ENCODE measurements around the gene PIGV.

DNA sequence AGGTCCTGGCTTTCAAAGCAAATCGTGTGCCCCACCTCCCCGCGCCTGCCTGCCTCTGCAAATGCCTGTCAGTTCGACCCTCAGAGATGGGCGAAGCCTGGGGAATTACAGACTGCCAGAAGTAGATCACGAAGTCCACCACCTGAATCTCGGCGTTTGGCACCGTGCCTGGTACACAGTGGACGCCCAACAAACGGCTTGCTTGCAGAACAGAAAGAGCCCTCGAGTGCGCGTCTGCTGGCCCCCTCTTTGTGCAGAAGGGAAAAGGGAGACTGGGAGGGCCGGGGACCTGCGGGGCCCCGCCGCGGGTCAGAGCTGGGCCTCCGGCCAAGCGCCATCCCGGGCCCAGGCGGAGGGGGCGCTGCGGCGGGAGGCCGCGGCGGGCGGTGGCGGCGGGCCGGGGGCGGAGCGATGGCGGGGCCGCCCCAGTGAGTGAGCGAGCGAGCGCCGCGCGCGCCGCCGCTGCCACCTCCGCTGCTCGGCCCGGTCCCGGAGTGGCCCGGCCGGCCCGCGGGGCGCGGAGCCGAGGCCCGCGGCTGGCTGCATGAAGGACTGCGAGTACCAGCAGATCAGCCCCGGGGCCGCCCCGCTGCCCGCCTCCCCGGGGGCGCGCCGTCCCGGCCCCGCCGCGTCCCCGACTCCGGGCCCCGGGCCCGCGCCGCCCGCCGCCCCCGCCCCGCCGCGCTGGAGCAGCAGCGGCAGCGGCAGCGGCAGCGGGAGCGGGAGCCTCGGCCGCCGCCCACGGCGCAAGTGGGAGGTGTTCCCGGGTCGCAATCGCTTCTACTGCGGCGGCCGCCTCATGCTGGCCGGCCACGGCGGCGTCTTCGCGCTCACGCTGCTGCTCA is 38.7 kb downstream of the PIGV start, which contains the start of gene ZDHHC18:
- no peak for TF ChIP-seq GATA3 (IDR thresholded peaks at IDR 0.05; ENCODE audit: low read depth, low read length)
- no peak for TF ChIP-seq GATA2 (IDR thresholded peaks at IDR 0.05; ENCODE audit: low read depth, low read length)
